HUDEP-2 (cell line): ENCODE results near the gene GABRG2.

Experiments
- DNase-seq, 76 experiments: peaks; one replicate each; lab custom pipeline; 2025; ENCODE audit not compliant: unreplicated experiment in 76 of 76; lab: John Stamatoyannopoulos, UW

The GABRG2 gene

GRCh38 chr5:162187371-162187770 lies 119.8 kb downstream of the GABRG2 start:
- DNase-seq = no peak

- no peak for DNase-seq
Observed at GRCh38 chr5:162189719-162190118, 122.1 kb downstream of the GABRG2 start.

- no peak for DNase-seq
Observed at GRCh38 chr5:162193012-162193411, 125.4 kb downstream of the GABRG2 start.

GRCh38 chr5:162196351-162196750 lies 128.8 kb downstream of the GABRG2 start:
- DNase-seq = no peak

- no peak for DNase-seq
Observed at GRCh38 chr5:162202285-162202880, 134.8 kb downstream of the GABRG2 start.
